ENCODE measurements around the gene ARF1. TPM values are rescaled to one million over a fixed set of nuclear protein-coding genes. Genes with fewer than 3 reads are reported as not detected.

The ARF1 gene
- total RNA-seq, 1 donor from 2014 or later = 240 TPM

DNA sequence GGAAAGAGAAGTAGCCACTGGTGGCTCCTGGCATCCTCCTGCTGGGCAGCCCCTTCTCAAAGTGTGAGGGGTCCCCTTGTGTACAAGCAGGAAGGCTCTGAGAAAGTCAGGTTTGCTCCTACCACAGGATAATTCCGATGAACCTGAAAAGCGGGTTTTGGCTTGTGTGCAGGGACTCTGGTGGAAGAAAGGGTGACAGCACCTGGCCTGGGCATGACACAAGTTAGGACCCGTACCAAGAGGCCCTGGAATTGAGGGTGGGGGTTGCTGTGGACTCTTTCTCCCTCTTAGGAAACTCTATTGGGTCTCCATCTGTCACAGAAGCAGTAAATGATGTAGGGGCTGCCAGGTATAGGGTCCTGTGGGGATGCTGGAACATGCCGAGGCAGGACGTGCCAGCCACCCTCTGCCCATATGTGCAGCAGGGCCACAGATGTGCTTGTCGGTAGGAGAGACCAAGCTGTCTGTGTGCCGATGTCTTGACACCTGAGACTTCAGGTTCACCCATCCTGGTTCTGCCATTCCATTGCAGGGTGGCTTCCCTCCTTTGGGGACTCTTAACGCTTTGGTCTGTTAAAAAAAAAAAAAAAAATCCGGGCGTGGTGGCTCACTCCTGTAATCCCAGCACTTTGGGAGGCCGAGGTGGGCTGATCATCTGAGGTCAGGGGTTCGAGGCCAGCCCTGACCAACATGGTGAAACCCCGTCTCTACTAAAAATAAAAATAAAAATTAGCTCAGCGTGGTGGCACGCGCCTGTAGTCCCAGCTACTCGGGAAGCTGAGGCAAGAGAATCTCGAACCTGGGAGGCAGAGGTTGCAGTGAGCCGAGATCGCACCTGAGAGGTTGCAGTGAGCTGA lies 10.8 kb downstream of the ARF1 start:
- FAIRE-seq (no peak), DNase-seq (ENCODE audit: low read depth) (no peak)
- TF ChIP-seq, protein P1, sequence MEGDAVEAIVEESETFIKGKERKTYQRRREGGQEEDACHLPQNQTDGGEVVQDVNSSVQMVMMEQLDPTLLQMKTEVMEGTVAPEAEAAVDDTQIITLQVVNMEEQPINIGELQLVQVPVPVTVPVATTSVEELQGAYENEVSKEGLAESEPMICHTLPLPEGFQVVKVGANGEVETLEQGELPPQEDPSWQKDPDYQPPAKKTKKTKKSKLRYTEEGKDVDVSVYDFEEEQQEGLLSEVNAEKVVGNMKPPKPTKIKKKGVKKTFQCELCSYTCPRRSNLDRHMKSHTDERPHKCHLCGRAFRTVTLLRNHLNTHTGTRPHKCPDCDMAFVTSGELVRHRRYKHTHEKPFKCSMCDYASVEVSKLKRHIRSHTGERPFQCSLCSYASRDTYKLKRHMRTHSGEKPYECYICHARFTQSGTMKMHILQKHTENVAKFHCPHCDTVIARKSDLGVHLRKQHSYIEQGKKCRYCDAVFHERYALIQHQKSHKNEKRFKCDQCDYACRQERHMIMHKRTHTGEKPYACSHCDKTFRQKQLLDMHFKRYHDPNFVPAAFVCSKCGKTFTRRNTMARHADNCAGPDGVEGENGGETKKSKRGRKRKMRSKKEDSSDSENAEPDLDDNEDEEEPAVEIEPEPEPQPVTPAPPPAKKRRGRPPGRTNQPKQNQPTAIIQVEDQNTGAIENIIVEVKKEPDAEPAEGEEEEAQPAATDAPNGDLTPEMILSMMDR (IDR thresholded peaks at IDR 0.05; ENCODE audit: insufficient read depth, low read length, severe bottlenecking) = no peak
- no peak overlapping the region for H3K4me3 ChIP-seq (ENCODE audit: low read depth, low read length)
- H3K27me3 ChIP-seq (ENCODE audit: control insufficient read depth, insufficient read depth, low read length) = no peaks in the 10 kb centered on the region
- H3K36me3 ChIP-seq (ENCODE audit: control insufficient read depth, insufficient read depth, low read length) = peaks cover 20% of the 10 kb centered on the region

DNA sequence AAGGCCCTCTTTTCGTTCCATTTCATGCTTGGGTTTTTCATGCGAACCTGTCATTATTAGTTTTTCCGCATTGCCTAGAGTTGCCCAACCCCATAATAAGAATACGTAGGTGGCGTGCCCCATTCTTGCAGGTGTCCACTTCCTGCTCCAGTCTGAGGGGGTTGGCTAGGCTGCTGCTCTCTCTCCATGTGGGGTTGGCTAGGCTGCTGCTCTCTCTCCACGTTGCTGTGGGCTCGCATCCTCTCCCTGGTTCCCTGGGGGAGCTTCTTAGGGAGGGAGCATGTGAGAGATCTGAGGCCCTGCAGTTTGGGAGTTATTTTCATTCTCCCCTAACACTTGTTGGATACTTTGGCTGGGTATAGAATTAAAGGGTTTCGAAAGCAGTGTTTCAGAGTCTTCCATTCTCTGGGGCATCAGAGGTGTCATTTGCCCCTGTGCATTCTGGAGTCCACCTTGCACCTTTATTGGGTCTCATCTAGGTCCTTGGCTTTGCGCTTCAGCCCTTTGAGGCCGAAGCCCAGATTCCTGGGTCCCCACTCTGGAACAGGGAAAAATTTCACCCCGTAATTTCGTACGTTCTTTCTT lies 12.0 kb downstream of the ARF1 start:
- FAIRE-seq = no peak
- peaks cover 25% of the 10 kb centered on the region for H3K36me3 ChIP-seq (ENCODE audit: control insufficient read depth, insufficient read depth, low read length)
- TF ChIP-seq, protein P1 (IDR thresholded peaks at IDR 0.05; ENCODE audit: insufficient read depth, low read length, severe bottlenecking) = no peak
- H3K4me3 ChIP-seq (ENCODE audit: low read depth, low read length) = no peak overlapping the region
- no peak for DNase-seq (ENCODE audit: low read depth)
- H3K27me3 ChIP-seq (ENCODE audit: control insufficient read depth, insufficient read depth, low read length) = no peaks in the 10 kb centered on the region

DNA sequence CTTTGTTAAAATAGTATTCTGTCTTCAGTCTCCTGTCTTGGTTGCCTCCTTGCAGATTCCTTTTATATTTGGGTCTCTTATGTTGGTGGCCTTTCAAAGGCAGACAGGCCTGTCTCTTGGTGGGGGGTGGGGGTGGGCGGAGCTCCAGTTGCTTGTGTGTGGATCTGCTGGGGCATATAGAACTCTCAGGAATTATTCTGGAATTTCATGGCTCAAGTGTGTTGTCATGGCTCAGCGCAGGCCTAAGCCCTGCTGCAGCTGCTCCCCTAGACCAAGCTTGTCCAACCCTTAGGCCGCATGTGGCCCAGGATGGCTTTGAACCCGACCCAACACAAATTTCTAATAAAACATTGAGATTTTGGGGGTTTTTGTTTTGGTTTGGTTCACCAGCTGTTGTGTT lies 12.7 kb downstream of the ARF1 start:
- TF ChIP-seq, protein P1 (IDR thresholded peaks at IDR 0.05; ENCODE audit: insufficient read depth, low read length, severe bottlenecking) = no peak
- no peaks in the 10 kb centered on the region for H3K27me3 ChIP-seq (ENCODE audit: control insufficient read depth, insufficient read depth, low read length)
- H3K36me3 ChIP-seq (ENCODE audit: control insufficient read depth, insufficient read depth, low read length) = peaks cover 23% of the 10 kb centered on the region
- DNase-seq (ENCODE audit: low read depth) = no peak
- FAIRE-seq = no peak
- no peak overlapping the region for H3K4me3 ChIP-seq (ENCODE audit: low read depth, low read length)

DNA sequence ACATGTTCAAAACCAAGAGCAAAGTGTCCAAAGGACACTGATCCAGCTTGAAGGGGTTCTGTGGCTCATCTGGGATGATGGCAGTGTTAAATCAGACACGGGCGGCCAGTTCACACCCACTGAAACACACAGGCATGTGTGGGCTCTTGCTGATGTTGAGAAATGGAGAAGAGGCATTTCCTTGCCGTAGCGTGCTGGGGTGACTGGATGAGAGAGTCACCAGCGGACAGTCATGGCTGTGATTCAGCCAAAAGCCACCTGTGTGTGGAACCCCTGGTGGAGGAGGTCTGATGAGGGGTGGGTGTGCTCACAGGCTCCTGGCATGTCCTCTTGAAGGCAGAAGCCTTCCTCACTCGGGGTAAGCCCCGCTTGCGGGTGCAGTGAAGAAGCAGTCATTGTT lies 13.4 kb downstream of the ARF1 start:
- Histone ChIP-seq H3K36me3 (ENCODE audit: control insufficient read depth, insufficient read depth, low read length) (peaks cover 21% of the 10 kb centered on the region), H3K4me3 (ENCODE audit: low read depth, low read length) (no peak overlapping the region), H3K27me3 (ENCODE audit: control insufficient read depth, insufficient read depth, low read length) (no peaks in the 10 kb centered on the region)
- FAIRE-seq (no peak), DNase-seq (ENCODE audit: low read depth) (no peak)
- TF ChIP-seq, protein P1 (IDR thresholded peaks at IDR 0.05; ENCODE audit: insufficient read depth, low read length, severe bottlenecking) = no peak

DNA sequence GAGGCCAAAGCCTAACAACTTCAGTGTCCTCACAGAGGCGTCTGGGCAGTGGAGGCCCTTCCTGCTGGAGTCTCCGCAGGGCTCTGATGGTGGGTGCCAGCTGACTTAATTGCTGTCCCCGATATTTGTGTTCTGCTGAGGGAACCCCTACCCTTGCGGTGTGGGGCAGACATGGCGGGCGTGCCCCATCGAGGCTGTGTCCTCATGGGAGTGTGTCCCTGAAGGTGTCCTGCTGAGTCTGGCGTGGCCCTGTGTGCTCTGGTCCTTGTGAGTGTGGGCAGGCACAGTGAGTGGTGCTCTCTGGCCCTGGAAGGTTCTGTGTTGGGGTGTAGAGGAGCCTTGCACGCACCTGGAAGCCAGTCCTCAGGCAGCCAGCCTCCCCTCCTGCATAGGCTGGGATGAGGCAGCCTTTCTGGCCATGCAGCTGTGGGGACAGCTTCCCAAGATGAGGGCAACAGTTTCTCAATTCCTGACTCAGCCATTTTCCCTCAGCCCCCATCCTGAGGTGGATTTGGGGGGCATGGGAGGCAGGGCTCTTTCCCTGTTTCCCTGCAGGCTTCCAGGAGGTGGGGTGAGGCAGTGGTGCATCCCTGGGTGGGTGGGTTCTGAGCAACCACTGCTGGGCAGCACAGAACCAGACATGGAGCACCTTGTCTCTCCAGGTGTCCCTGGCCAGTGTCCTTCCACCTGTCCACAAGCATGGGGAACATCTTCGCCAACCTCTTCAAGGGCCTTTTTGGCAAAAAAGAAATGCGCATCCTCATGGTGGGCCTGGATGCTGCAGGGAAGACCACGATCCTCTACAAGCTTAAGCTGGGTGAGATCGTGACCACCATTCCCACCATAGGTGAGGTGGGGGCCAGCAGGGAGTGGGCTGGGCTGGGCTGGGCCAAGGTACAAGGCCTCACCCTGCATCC lies 14.2 kb downstream of the ARF1 start:
- FAIRE-seq (no peak), DNase-seq (ENCODE audit: low read depth) (no peak)
- no peaks in the 10 kb centered on the region for H3K27me3 ChIP-seq (ENCODE audit: control insufficient read depth, insufficient read depth, low read length)
- peaks cover 21% of the 10 kb centered on the region for H3K36me3 ChIP-seq (ENCODE audit: control insufficient read depth, insufficient read depth, low read length)
- H3K4me3 ChIP-seq (ENCODE audit: low read depth, low read length) = no peak overlapping the region
- TF ChIP-seq, protein P1 (IDR thresholded peaks at IDR 0.05; ENCODE audit: insufficient read depth, low read length, severe bottlenecking) = no peak

Measured in bronchial epithelial cell (primary cell).